Ecto neural progenitor cell (in vitro differentiated cells): Measurements from ENCODE around the gene SLIRP.
"Not testable (repeated sequence)": the region's sequence is repeated elsewhere in the genome, so short reads cannot be mapped to it uniquely, and the experiment has no call there.

Source experiments
- DNase-seq: peaks from one replicate; pipeline ENCODE4 v3.0.0-alpha.2; 2018; ENCODE audit warnings: low spot score

Gene SLIRP

DNA sequence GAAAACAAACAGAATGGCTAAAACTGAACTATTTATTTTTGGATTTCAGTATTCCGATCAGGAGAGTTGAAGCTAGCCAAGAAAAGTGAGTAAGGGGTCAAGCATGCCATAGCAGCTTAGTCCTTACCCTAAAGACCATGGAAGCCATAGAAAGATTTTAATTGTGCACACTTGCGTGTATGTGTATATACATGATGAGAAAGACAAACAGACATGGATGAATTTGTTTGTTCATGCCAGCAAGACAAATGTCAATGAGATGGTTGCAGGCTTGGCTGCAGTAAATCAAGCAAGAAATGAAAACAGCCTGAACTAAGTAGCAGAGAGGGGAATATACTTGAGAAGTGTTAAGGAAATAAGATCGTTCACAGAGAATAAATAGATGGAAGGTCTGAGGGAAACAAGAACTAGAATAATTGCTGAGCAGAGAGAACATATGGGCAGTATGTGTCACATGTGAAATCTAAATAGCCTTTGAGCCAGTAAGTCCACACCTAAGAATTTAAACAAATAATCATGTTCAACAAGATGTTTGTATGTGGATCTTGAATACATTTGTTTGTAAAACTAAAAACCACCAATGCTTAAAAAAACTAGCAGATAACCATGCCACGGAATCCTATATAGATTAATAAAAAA lies 38.3 kb downstream of the SLIRP start:
- DNase-seq: no peak

DNA sequence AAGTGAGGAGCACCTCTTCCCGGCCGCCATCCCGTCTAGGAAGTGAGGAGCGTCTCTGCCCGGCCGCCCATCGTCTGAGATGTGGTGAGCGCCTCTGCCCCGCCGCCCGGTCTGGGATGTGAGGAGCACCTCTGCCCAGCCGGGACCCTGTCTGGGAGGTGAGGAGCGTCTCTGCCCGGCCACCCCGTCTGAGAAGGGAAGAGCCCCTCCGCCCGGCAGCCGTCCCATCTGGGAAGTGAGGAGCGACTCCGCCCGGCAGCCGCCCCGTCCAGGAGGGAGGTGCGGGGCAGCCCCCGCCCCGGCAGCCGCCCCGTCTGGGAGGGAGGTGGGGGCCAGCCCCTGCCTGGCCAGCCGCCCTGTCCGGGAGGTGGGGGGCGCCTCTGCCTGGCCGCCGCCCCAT lies 39.5 kb downstream of the SLIRP start:
- not testable (repeated sequence) for DNase-seq

DNA sequence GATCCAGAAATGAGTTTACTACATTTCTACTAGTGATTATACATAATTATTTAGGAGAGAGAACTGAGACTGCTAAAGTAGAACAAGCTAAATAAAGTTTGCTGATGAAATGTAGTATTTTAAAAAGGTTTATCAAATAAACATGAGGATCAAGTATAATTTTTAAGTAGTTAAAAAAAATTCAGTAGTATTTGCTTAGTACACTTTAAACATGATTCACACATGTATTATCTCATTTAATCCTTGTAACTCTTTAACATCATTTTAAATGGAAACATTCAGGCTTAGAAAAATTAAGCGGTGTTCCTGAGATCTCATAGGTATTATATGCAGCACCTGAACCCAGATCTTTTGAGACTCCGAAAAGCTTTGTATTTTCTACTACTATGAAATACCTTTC lies 44.4 kb downstream of the SLIRP start:
- DNase-seq: no peak

DNA sequence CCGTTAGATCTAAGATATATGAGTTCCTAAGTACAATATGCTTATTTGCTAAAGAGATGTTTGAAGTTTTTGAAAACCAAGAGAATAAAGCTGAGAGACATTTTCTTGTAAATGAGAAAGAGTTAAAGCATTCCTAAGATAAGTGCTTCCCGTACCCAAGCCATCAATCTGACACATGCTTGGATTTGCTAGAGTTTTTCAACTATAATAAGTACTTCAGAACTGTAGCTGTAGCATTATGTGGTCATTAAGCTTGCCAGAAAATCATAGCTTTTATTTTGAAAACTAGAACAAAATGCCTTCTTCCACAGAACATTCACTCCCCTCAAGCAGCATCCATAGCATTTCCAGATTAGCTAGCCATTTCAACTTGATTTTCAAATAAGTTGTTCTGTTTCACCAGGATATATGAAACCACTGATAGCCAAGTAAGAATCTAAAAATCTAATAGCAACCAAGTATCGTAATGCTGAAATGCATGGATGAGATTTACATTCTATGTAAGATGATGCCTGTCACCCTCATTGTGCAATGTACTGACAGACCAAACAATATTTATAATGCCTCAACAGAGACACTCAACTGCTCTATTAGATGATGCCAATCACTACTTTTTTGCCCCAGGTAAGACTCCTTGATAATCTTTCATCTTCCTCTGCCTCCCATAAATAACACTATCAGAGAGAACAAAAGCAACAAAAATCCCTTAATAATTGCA lies 45.1 kb downstream of the SLIRP start:
- no peak for DNase-seq

DNA sequence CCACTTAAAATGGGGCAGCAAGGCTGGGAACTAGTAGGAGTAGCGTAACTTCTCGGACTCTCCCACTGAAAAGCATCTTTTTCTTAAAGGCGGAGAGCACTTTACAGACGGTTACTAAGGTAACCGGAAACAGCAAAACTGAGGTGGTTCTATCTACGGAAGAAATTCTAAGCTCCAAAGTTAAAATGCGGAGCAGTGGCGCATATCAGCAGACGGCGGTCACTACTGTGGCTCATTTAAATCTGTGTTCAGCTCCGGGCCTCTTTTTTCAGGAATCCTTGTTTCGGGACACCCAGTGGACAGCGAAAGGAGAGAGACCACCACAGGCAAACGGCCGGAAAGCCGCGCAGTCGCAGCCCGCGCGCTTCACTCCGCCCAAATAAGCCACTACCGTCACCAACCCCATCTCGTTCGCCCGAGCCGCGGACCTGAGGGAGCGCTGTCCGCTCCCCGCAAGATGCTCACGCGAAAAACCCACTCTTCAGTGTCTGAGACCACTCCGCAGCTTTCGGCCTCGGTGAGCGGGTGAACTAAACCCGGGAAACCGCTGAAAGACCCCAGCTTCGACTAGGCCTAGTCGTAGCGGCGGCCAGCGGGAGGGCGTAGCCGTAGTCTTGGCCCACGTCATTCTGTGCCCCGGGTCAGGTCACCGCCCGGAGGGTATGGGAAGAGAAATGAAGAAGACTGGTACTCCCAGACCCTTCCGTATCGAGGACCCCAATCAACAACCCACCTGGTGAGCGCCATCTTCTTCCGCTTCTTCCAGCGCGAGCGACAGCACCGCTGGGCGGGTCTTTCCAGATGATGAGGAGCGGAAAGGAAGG lies 52.7 kb downstream of the SLIRP start, which contains the start of gene SNW1:
SNW1 (minus strand) TSS at position 776 of the 824 bp plus-strand sequence; CDS start at position 747, 29 bp downstream.
- peak; percentile 92 for DNase-seq

DNA sequence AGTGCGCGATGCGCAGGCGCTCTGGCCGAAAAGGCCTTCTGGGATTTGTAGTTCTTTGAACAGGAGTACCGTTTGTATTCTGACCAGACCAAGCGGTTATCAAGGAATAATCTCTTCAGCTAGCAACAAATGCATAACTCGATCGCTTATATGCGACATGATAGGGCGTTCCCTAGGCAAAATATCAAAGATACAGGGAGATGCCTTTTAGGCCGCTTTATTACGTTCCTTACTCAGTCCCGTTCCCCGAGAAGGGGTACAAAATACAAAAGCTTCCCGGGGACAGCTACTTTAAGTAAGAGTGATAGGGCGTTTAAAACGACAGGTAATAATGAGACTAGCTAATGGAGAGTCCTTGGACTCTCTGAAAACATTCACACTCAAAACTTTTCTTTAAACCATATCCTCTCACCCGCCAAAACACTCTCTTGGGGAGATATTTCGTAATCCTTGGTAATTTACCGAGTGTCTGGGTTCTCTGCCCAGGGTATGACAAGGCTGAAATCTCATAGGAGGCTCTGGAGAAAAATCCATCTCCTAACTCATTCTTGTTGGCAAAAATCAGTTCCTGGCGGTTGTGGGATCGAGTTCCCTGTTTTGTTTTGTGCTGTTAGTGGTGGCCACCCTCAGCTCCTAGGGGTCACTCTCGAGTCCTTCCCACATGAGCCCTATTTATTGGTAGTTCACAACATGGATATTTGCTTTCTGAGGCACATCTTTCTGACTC lies 53.5 kb downstream of the SLIRP start:
- peak; percentile 56 for DNase-seq

DNA sequence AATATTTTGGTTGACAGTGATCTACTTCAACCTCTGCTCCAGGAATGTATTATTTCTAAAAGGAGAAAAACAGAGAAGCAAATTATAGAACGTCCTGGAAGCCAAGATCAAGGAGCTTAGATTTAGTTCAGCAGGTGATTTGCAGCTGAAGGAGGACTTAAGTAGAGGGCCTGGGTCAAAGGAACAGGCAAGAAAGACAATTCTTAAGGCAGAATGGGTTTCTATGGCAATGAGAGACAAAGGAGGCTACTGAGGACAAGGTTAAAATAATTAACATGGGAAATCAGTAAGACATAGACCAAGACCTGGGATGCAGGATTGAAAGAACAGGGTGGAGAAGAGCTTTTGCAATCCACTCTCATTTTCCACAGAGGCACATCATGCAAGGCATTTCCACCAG lies 55.4 kb downstream of the SLIRP start:
- no peak for DNase-seq

DNA sequence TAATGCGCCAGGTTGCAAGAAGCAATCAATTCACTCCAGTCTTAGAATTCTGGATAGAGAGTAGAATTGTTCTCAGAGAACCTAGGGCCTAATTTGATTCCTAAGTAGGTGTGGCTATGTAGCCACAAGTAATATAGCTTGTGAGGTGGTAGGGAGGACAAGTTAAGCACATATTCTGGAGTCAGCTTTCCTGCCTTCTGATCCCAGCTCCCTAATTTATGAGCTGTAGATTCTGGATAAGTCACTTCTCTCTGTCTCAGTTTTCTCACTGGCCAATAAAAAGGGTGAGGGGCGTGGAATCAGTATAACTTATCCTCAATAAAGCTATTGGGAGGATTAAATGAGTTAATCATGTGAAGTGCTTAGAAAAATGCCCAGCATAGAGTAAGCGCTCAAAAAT lies 56.1 kb downstream of the SLIRP start:
- no peak for DNase-seq
